HAP-1 (cell line): Measurements from ENCODE around the gene ZNF746.

Source experiments
- DNase-seq, 2 experiments: peaks; one replicate each; pipeline ENCODE4 v3.0.0-alpha.2; 2016 to 2020; ENCODE audit warnings: low spot score in 2 of 2
- H3K27me3 ChIP-seq: fragments of 250-450 bp; sonication (Bioruptor Pico); 2 replicates; pipeline ENCODE4 v1.5.1; 2020; ENCODE audit warnings: low read depth, mild to moderate bottlenecking, moderate library complexity
- H3K36me3 ChIP-seq: fragments of 250-450 bp; sonication (Bioruptor Pico); replicated peaks from 2 replicates; pipeline ENCODE4 v1.5.1; 2020; ENCODE audit warnings: mild to moderate bottlenecking
- H3K4me1 ChIP-seq: fragments of 250-450 bp; sonication (Bioruptor Pico); 2 replicates; pipeline ENCODE4 v1.5.1; 2020; ENCODE audit warnings: mild to moderate bottlenecking
- H3K4me3 ChIP-seq: fragments of 250-450 bp; sonication (Bioruptor Pico); 2 replicates; pipeline ENCODE4 v1.5.1; 2020; ENCODE audit warnings: mild to moderate bottlenecking, moderate library complexity
- H3K9me3 ChIP-seq: fragments of 250-450 bp; sonication (Bioruptor Pico); 2 replicates; pipeline ENCODE4 v1.5.1; 2020; ENCODE audit warnings: mild to moderate bottlenecking, moderate library complexity
- in situ Hi-C: fragments of 300-500 bp; cut with MboI; formaldehyde crosslinking; loops from 3 replicates; pipeline ENCODE4 v1.14.3; 2020; ENCODE audit warnings: low sequenced_read_pairs, inconsistent platforms, mixed read lengths

The ZNF746 gene

DNA sequence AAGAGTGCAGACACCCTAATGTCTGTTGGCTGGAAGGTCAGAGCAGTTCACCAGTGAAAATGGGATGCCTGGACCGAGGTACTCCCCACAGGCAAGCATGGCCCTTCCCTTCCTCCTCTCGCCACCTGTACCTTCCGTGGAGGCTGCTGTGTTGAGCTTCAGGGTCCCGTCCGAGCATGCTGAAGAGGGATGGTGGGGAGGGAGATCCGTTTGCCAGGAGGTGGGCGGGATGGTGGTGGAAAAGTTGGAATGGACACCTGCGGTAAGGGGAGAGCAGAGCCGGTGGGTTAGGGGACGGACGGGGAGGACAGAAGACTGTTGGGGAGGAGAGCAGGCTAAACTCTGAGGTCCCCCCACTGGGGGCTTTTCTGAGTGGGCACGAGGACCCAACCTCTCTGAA is 20.8 kb downstream of the ZNF746 start:
- Histone ChIP-seq H3K27me3 (no peaks in the 10 kb centered on the region), H3K4me3 (no peak overlapping the region), H3K9me3 (no peaks in the 10 kb centered on the region), H3K36me3 (peaks cover 57% of the 10 kb centered on the region), H3K4me1 (no peaks in the 10 kb centered on the region)
- no peak for DNase-seq
- in situ Hi-C loops, result no loop called here

DNA sequence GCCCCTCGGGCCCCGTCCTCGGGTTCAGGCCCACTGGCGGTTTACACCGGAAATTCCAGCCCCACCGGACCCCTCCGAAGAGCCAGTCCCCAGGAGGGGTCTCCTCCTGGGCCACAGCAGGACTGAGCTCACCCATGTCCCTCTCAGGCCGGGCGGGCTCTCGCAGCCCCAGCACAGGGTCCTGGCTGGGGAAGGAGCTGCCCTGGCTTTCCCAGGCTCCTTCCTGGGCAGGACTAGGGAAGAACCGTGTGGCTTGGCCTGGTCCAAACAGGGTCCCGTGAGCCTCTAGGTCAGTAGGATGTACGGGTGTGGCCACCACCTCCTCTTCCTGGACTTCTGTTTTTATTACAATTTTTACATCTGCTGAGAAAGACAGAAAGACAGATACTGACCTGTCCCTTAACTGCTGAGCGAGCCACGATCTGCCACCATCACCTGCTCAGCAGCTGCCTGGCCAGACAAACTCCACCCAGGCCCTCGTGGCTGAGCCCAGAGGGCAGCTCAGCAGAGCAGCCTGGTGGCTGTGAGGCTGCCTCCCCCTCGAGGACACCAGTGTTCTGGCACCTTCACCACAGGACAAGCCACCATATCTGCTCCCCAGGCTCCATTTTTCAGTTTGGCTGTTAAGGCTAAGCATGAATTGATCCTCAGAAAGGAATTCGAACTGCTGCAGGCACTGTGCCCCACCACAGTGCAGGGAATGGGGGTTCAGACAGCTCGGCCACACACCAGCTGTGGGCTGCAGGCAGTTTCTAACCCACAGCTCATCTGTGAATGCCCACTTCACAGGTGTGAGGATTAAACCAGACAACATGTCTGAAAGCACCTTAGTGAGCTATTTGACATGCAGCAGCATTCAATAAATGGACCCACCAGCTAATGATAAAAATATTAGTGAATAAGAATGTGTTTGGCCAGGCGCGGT is 22.2 kb downstream of the ZNF746 start:
- in situ Hi-C loops, result no loop called here
- Histone ChIP-seq H3K4me3 (no peak overlapping the region), H3K36me3 (peaks cover 57% of the 10 kb centered on the region), H3K4me1 (no peaks in the 10 kb centered on the region), H3K27me3 (no peaks in the 10 kb centered on the region), H3K9me3 (no peaks in the 10 kb centered on the region)
- DNase-seq, result no peak

DNA sequence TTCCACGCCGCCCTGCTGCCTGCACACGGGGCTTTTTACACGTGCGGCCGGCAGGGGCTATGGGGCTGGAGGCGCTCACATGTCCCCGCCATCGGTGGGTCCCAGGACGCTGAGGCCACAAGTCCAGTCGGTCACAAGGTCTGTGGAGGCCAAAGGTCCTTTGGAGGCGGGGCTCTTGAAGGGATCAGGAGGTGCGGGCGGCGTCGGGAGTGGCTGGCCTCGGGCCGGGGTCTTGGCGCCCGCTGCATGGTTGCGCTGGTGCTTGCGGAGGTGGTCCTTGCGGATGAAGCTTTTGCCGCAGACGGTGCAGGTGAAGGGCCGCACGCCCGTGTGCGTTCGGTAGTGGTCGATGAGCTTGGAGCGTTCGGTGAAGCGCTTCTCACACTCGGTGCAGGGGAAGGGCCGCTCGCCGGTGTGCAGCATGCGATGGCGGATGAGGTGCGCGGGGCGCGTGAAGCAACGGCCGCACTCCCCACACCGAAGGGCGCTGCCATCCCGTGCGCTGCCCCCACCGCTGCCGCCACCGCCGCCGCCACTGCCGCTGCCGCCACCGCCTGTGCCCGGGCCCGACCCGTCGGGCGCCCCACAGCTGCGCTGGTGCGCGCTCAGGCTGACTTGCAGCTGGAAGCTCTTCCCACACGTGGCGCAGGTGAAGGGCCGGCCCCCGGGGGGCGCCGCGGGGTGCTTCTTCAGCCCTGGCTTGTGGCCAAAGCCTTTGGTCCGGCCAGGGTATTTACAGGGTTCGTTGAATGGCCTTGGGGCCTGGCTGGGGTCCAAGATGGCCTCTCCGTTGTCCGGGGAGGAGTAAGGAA is 23.1 kb downstream of the ZNF746 start:
- no peak for DNase-seq
- H3K27me3 ChIP-seq, result no peaks in the 10 kb centered on the region
- in situ Hi-C loops, result no loop called here
- peaks cover 56% of the 10 kb centered on the region for H3K36me3 ChIP-seq
- no peaks in the 10 kb centered on the region for H3K9me3 ChIP-seq
- H3K4me3 ChIP-seq, result no peak overlapping the region
- no peaks in the 10 kb centered on the region for H3K4me1 ChIP-seq

DNA sequence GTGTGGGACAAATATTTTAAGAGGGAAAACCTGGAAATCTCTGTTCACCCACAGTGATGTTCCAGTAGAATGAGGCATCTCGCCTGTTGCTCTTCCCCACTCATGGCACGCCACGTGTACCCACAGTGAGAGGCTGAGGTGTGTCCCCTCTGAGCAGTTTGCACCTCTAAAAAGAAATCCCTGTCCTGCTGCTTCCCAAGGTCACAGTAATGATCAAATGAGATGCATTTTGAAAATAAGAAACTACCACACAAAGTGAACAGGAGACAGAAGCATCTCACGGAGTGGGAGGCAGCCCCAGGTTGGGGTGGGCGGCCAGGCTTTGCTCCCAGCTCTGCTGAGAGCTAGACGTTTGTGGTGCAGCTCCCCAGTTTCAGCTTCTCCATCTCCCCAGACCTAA is 24.4 kb downstream of the ZNF746 start:
- no peaks in the 10 kb centered on the region for H3K9me3 ChIP-seq
- in situ Hi-C loops, result no loop called here
- DNase-seq, result no peak
- no peaks in the 10 kb centered on the region for H3K4me1 ChIP-seq
- H3K4me3 ChIP-seq, result no peak overlapping the region
- H3K36me3 ChIP-seq, result peaks cover 55% of the 10 kb centered on the region
- no peaks in the 10 kb centered on the region for H3K27me3 ChIP-seq

DNA sequence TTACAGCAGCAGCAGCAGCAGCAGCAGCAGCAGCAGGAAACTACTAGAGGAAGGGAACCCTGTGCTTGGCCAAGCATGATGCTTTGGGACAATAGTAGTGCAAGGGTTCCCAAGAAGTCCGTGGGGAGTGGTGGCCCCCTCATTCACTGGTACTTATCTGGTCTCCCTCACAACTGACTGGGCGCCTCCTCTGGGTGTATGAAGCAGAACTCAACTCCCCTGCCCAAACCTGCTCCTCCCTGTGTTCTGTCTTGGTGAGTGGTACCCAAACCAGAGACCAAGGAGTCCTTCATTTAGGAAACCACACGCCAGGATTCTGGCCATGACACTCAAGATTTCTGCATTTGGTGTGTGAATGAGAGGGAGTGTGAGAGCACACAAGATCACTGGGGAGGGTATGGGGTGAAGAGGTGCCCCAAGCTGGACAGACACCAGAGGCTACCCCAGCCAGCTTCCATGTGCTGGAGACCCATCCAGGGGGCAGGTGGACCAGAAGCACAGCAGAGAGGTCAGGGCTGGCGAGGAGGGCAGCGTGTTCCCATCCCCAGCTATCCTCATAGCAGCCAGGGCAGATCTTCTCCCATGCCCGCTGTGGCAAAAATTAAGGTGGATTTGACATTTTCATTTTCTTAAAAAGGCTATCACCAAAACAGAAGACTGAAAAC is 26.2 kb downstream of the ZNF746 start:
- in situ Hi-C loops, result no loop called here

DNA sequence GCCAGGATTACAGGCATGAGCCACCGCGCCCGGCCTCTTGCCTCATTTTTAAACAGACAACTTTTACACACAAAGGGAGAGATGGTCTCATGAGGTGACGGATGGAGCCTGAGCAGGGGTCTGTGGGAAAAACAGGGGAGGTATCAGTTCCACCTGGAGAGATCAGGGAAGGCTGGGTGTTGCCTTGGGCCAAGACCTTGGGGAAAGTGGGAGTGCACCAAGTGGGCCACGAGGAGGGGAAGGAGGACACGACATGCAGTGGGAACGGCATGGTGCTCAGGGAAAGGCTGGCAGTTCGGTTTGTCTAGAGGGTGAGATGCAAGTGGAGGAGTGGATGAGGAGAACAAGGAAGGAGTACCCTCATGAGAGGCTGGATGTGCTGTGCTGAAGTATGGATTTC is 27.8 kb downstream of the ZNF746 start:
- Histone ChIP-seq H3K36me3 (peaks cover 26% of the 10 kb centered on the region), H3K9me3 (peaks cover 10% of the 10 kb centered on the region), H3K27me3 (no peaks in the 10 kb centered on the region), H3K4me1 (no peaks in the 10 kb centered on the region; the same call in 1 of the 2 replicates), H3K4me3 (no peak overlapping the region)
- in situ Hi-C loops, result no loop called here
- DNase-seq, result no peak

More for the DNA sequence above, 26.2 kb downstream of the ZNF746 start:
- no peaks in the 10 kb centered on the region; the same call in 1 of the 2 replicates for H3K4me1 ChIP-seq
- H3K27me3 ChIP-seq, result no peaks in the 10 kb centered on the region
- H3K9me3 ChIP-seq, result peaks cover 8% of the 10 kb centered on the region
- H3K4me3 ChIP-seq, result no peak overlapping the region
- H3K36me3 ChIP-seq, result peaks cover 40% of the 10 kb centered on the region
- no peak for DNase-seq

DNA sequence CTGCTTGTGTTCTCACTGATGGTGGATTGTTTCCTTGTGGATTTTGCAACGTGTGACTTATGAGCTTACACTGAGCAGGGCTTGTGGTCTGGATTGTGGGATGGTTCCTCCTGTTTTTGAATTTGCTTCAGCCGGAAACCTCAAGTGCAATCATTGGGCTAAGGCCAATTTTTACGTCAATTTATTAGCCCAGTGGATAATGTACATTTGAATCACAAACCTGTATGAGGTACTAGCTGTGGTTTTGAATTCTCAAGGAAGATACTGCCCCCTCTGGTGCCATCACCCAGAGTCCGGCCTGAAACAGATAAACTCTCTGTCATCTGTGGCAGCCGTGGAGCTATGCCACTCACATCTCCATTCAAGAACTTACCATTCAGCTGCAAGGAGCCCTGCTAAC is 29.4 kb downstream of the ZNF746 start:
- no peak overlapping the region for H3K4me3 ChIP-seq
- peaks cover 10% of the 10 kb centered on the region for H3K9me3 ChIP-seq
- H3K36me3 ChIP-seq, result peaks cover 12% of the 10 kb centered on the region
- in situ Hi-C loops, result no loop called here
- DNase-seq, result no peak
- H3K27me3 ChIP-seq, result no peaks in the 10 kb centered on the region
- no peaks in the 10 kb centered on the region; the same call in 1 of the 2 replicates for H3K4me1 ChIP-seq

DNA sequence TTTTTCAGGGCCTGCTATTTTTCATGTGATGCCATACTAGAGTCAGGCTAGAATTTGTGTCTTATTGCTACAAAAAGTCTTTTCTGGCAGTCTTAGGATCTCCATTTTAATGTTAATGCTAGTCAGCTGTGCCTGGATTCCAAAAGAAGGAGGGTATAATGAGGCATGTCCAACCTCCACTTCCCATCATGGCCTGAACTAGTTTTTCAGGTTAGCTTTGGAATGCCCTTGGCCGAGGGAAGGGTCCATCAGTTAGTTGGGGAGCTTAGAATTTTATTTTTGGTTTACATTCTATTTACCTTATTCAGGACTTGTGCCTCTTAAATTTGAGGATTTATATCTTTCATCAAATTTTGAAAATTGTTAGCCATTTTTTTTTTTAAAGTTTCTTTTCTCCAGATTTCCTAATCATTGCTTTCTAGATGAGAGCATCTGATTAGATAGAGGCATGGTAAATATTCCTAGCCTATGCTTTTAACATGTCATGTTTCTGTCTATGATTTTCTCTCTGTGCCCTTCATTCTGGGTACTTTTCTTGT is 30.2 kb downstream of the ZNF746 start:
- DNase-seq, result no peak
- H3K9me3 ChIP-seq, result peaks cover 10% of the 10 kb centered on the region
- H3K4me1 ChIP-seq, result no peaks in the 10 kb centered on the region; the same call in 1 of the 2 replicates
- in situ Hi-C loops, result no loop called here
- peaks cover 4% of the 10 kb centered on the region for H3K36me3 ChIP-seq
- H3K27me3 ChIP-seq, result no peaks in the 10 kb centered on the region
- H3K4me3 ChIP-seq, result no peak overlapping the region

DNA sequence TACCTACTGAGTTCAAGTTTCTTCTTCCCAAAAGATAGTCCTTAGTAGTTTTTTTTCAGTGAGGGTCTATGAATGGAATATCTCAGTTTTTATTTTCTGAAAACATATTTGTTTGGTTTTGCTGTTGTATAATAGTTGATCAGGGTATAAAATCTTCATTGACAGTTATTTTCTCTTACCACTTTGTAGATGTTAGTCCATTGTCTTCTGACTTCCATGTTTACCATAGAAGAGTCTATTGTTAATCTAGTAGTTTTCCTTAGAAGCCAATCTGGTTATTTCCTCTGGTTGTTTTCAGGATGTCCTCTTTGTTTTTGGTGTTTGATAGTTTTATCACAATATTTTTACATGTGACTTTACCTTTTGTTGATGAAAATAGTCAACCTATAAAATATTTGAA is 31.2 kb downstream of the ZNF746 start:
- Histone ChIP-seq H3K4me3 (no peak overlapping the region), H3K27me3 (no peaks in the 10 kb centered on the region), H3K4me1 (peaks cover under 1% of the 10 kb centered on the region; the same call in 1 of the 2 replicates), H3K9me3 (peaks cover 10% of the 10 kb centered on the region), H3K36me3 (no peaks in the 10 kb centered on the region)
- in situ Hi-C loops, result no loop called here
- DNase-seq, result no peak

DNA sequence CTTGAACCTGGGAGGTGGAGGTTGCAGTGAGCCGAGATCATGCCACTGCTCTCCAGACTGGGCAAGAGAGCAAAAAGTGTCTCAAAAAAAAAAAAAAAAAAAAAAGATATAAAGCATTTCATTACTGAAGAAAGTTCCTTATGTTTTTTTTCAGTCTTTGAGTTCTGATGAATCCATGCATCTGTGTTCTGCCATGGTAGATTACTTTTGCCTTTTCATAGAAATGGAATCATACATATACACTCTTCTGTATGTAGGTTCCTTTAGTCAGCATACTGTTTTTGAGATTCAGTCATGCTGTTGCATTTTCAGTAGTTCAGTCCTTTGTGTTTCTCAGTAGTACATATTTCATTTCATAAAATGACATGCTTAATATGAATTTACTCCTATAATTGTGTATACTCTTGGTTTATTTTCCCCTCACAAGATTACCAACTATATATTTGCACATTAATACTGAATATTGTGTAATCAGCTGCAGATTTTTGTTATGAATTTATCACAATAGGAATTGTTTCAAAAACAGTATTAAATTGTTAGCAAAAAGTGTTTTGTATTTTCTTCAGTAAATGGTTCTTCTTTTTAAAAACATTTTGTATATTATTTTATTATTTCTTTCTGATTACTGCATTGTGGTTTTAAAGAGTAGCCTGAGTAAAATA is 34.0 kb downstream of the ZNF746 start:
- DNase-seq, result no peak

DNA sequence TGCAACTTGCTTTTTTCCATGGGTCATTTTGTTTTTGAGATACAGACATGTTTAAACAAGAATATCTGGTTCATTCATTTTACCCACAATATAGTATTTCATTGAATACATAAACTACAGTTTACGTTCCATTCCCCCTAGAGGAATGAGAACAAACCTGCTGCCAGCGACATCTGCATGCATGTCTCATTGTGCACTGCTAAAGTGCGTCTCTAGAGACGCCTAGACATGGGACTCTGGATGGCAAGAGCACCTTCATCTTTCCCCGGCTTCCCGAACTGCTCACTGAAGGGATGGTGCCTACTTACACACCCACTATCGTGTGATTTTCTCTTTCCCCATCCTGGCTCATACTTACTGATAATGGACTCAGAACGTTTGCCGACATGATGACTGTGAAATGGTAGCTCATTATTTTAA is 35.5 kb downstream of the ZNF746 start:
- peaks cover 25% of the 10 kb centered on the region for H3K4me1 ChIP-seq
- peaks cover 9% of the 10 kb centered on the region for H3K9me3 ChIP-seq
- H3K27me3 ChIP-seq, result no peaks in the 10 kb centered on the region
- in situ Hi-C loops, result no loop called here
- H3K4me3 ChIP-seq, result no peak overlapping the region
- H3K36me3 ChIP-seq, result no peaks in the 10 kb centered on the region
- DNase-seq, result no peak

More for the DNA sequence above, 34.0 kb downstream of the ZNF746 start:
- in situ Hi-C loops, result no loop called here
- H3K4me1 ChIP-seq, result peaks cover 12% of the 10 kb centered on the region
- no peaks in the 10 kb centered on the region for H3K36me3 ChIP-seq
- no peak overlapping the region for H3K4me3 ChIP-seq
- H3K9me3 ChIP-seq, result peaks cover 10% of the 10 kb centered on the region
- H3K27me3 ChIP-seq, result no peaks in the 10 kb centered on the region

DNA sequence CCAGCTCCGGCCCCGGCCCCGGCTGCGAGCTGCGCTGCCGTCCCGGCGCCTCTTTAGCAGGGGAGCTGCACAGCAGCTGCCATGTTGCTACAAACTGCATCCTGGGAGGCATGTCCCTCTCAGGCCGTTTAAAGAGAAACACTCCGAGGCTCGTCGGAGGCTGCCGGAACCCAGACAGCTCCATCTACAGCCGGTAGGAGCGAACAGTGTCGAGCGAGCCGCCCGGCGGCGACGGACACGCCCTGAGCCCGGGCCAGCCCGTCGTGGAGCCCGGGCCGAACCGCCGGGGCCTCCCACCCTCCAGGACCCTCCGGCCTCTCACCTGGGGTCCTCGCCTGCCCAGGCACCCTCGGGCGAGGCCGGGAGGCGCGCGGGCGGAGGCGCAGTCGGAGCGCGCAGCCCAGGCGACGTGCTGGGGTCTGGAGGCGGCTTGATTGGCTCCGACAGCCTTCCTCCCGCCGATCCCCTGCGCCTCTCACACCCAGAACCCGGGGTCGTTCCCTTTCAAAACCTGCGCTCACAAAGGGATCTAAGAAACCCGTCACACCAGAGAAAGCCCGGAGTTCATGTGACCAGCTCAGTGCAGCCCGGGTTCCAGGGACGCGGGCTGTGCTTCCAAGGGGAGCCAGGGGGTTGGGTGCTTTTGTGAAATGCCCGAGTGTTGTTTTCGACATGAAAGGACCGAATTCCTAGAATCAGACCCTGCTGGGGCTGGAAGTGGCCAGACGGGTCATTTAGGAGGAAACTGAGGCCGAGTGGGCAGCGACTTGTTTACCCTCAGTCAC is 36.9 kb downstream of the ZNF746 start, which contains the start of gene ZNF777:
Gene ZNF777, minus strand, starts transcription at position 570 of the 785 bp plus-strand sequence. CDS start 5,040 bp downstream, outside the sequence.
- in situ Hi-C loops, result no loop called here
- peak; percentile 75 to 82 for DNase-seq

More for the DNA sequence above, 36.9 kb downstream of the ZNF746 start, which contains the start of gene ZNF777:
- Histone ChIP-seq H3K4me3 (peak within 1 kb of the TSS; percentile 48), H3K27me3 (no peaks in the 10 kb centered on the region), H3K36me3 (peaks cover 6% of the 10 kb centered on the region), H3K4me1 (peaks cover 26% of the 10 kb centered on the region), H3K9me3 (no peaks in the 10 kb centered on the region)
